HepG2 (cell line): ENCODE data around the gene DNASE1. TPM values are rescaled to one million over a fixed set of nuclear protein-coding genes. Genes with fewer than 3 reads are reported as not detected.

Experiments used
- CBX5 ChIP-seq: sonication (generic); formaldehyde crosslinking; IDR thresholded peaks from 2 replicates; pipeline ENCODE4 v1.4.0; 2020; ENCODE audit warnings: missing genetic modification reagents, borderline replicate concordance
- CSRNP1 ChIP-seq: sonication (generic); formaldehyde crosslinking; IDR thresholded peaks from 2 replicates; pipeline ENCODE4 v1.8.1; 2023; ENCODE audit warnings: mild to moderate bottlenecking, missing genetic modification reagents
- DNMT3B ChIP-seq: conservative IDR thresholded peaks from 2 replicates; pipeline ENCODE4 v1.6.1; 2016; ENCODE audit warnings: missing biosample characterization, control low read depth
- FOXK1 ChIP-seq: sonication (generic); formaldehyde crosslinking; IDR thresholded peaks from 2 replicates; pipeline ENCODE4 v1.4.0; 2020; ENCODE audit warnings: low read depth, missing genetic modification reagents, borderline replicate concordance
- KLF11 ChIP-seq: IDR thresholded peaks from 2 replicates; pipeline ENCODE4 v1.6.1; 2016; ENCODE audit warnings: missing compliant biosample characterization
- KLF16 ChIP-seq, 2 experiments: sonication (generic) in 1 of 2; formaldehyde crosslinking in 1 of 2; IDR thresholded peaks; 2 replicates each; pipeline versions ENCODE4 v1.6.1 to v1.8.0; 2016 to 2023; ENCODE audit warnings: missing genetic modification reagents in 2 of 2, missing compliant biosample characterization in 1 of 2
- MED13 ChIP-seq: sonication (generic); formaldehyde crosslinking; IDR thresholded peaks from 2 replicates; pipeline ENCODE4 v1.5.0; 2020; ENCODE audit warnings: missing genetic modification reagents
- ZNF256 ChIP-seq: sonication (generic); formaldehyde crosslinking; conservative IDR thresholded peaks from 2 replicates; pipeline ENCODE4 v1.4.0; 2020; ENCODE audit warnings: missing genetic modification reagents
- ZNF513 ChIP-seq: sonication (generic); formaldehyde crosslinking; conservative IDR thresholded peaks from 2 replicates; pipeline ENCODE4 v1.5.0; 2020; ENCODE audit warnings: missing genetic modification reagents
- ZNF574 ChIP-seq: sonication (generic); formaldehyde crosslinking; IDR thresholded peaks from 2 replicates; pipeline ENCODE4 v1.4.0; 2020; ENCODE audit warnings: missing genetic modification reagents
- ZNF672 ChIP-seq: sonication (generic); formaldehyde crosslinking; IDR thresholded peaks from 2 replicates; pipeline ENCODE4 v1.8.1; 2022; ENCODE audit warnings: missing genetic modification reagents
- ZSCAN22 ChIP-seq: sonication (generic); formaldehyde crosslinking; IDR thresholded peaks from 2 replicates; pipeline ENCODE4 v1.4.0; 2020; ENCODE audit warnings: mild to moderate bottlenecking, missing genetic modification reagents
- polyA plus RNA-seq, 8 experiments: library from polyadenylated mRNA; depleted of rRNA in 3 of 8; stranded (reverse) in 7 of 8; unstranded in 1 of 8; fragments of >200 nt; fragmentation: Illumina TruSeq in 4 of 8; extraction: Trizol in 4 of 8; gene quantifications; 2 replicates each; pipeline versions ENCODE4 v1.2.1 to v1.2.3, GENCODE V29; 2011 to 2016; ENCODE audit warnings: low read depth in 4 of 8, missing spikeins in 1 of 8, mixed read lengths in 1 of 8; ENCODE audit not compliant: insufficient read depth in 1 of 8
- total RNA-seq, 5 experiments: library from RNA; depleted of rRNA; stranded (reverse); fragments of >200 nt; fragmentation: Illumina TruSeq; extraction: Trizol; gene quantifications; 2 replicates each; pipeline ENCODE4 v1.2.3, GENCODE V29; 2016; ENCODE audit warnings: low read depth in 1 of 5

The DNASE1 gene
- total and polyA plus RNA-seq, 2 of the 13 experiments (the other 11 are each of a cell fraction or from before 2014, with no cell fraction given), result 7.1 to 11.1 TPM

GRCh38 chr16:3610698-3611145, 43.8 kb upstream of the DNASE1 start (continued):
- no peak for TF ChIP-seq FOXK1
- TF ChIP-seq ZNF672 (CRISPR knock-in tag), result no peak
- no peak for TF ChIP-seq MED13 (CRISPR knock-in tag)
- no peak for TF ChIP-seq ZNF574
- 0 out of 2 replicates have a peak, but pooled peaks have one; percentile 7 for TF ChIP-seq ZNF256 (CRISPR knock-in tag)
- TF ChIP-seq CSRNP1 (CRISPR knock-in tag), result no peak
- TF ChIP-seq DNMT3B (CRISPR knock-in tag), result no peak
- TF ChIP-seq CBX5, result no peak
- no peak for TF ChIP-seq KLF16 (CRISPR knock-in tag; IDR thresholded peaks at IDR 0.05)
- TF ChIP-seq ZSCAN22 (CRISPR knock-in tag), result no peak
- 0 out of 2 replicates have a peak, but pooled peaks have one; percentile 2 for TF ChIP-seq KLF11 (CRISPR knock-in tag)
- no peak for TF ChIP-seq ZNF513 (CRISPR knock-in tag)
